ENCODE data around the gene SLC2A5. TPM values are rescaled to one million over a fixed set of nuclear protein-coding genes. Genes with fewer than 3 reads are reported as not detected.

SLC2A5 gene
- total and polyA plus RNA-seq, 2 donors (not counting 3 experiments of a cell fraction or from before 2014, with no cell fraction given), result not detected

DNA sequence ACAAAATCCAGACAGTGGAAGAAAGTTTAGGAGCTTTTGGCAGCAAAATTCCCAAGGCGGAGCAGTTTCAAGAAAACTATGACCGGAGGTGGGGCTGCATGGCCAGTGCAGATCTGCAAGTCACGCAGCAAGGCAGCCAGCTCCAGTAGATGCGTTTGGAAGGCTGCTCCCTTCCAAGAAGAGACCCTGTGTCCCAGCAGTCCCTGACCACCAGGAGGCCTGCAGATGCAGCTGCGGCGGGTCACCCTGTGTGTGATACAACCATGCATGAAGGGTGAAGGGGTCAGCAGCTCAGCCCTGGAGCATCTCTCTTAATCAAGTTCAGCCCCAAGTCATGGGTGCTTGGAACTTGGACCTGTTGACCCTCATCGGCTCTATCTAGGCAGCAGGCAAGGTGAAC lies 30.1 kb upstream of the SLC2A5 start:
- Histone ChIP-seq H3K9me1 (replicated peaks; ENCODE audit: control insufficient read depth, extremely low read depth, insufficient read depth, low read length) (no peaks in the 10 kb centered on the region), H2AFZ (ENCODE audit: low read depth, low read length) (no peak overlapping the region), H3K9ac (replicated peaks; ENCODE audit: extremely low read depth, insufficient read depth, low read length) (no peak overlapping the region), H3K4me3 (replicated peaks in 1 of 3; ENCODE audit: insufficient read depth in 1 of 3, low read depth in 1 of 3, low read length in 3 of 3) (no peak overlapping the region), H3K27ac (ENCODE audit: insufficient read depth, low read depth, low read length) (no peak overlapping the region), H3K4me2 (ENCODE audit: insufficient read depth, low read length) (no peak overlapping the region), H3K9me3 (replicated peaks; ENCODE audit: control insufficient read depth, insufficient read depth, low read length) (no peaks in the 10 kb centered on the region), H3K4me1 (ENCODE audit: control insufficient read depth, extremely low read depth, insufficient read depth, low read length) (no peaks in the 10 kb centered on the region), H3K27me3 (ENCODE audit: control insufficient read depth in 2 of 2, insufficient read depth in 2 of 2, low read length in 2 of 2) (peaks cover 0 to 2% of the 10 kb centered on the region in 2 experiments), H3K79me2 (ENCODE audit: control insufficient read depth, insufficient read depth, low read length) (no peaks in the 10 kb centered on the region), H3K36me3 (ENCODE audit: control insufficient read depth in 2 of 2, extremely low read depth in 1 of 2, insufficient read depth in 2 of 2, low read length in 2 of 2) (no peaks in the 10 kb centered on the region), H4K20me1 (replicated peaks; ENCODE audit: control insufficient read depth, extremely low read depth, insufficient read depth, low read length) (no peaks in the 10 kb centered on the region)
- FAIRE-seq (no peak), DNase-seq (ENCODE audit: low read depth, low spot score) (no peak)
- no peak for TF ChIP-seq POLR2AphosphoS5 (IDR thresholded peaks at IDR 0.05; ENCODE audit: insufficient read depth, low read depth, low read length)
- TF ChIP-seq, protein P1, sequence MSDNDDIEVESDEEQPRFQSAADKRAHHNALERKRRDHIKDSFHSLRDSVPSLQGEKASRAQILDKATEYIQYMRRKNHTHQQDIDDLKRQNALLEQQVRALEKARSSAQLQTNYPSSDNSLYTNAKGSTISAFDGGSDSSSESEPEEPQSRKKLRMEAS (IDR thresholded peaks at IDR 0.05; ENCODE audit: insufficient read depth, insufficient read length), result no peak
- TF ChIP-seq FOS (IDR thresholded peaks at IDR 0.05; ENCODE audit: borderline replicate concordance, insufficient read depth, low read length), result no peak
- intact Hi-C loops (cut with micrococcal nuclease) (no loop called here), dilution Hi-C loops (cut with MboI; ENCODE audit: extremely low pct_ligation_motif_present, low sequenced_read_pairs) (no loop called here)
- BruUV-seq (replicated peaks), result no TSS peak
- CTCF ChIA-PET, result interaction anchor here (0.6 to 7.9 kb wide), 6 partner anchors 11 to 184 kb away, joined by 3 to 137 read pairs (median 18); no protein-coding TSS in a partner anchor
- POLR2A ChIA-PET, result no interaction called here

DNA sequence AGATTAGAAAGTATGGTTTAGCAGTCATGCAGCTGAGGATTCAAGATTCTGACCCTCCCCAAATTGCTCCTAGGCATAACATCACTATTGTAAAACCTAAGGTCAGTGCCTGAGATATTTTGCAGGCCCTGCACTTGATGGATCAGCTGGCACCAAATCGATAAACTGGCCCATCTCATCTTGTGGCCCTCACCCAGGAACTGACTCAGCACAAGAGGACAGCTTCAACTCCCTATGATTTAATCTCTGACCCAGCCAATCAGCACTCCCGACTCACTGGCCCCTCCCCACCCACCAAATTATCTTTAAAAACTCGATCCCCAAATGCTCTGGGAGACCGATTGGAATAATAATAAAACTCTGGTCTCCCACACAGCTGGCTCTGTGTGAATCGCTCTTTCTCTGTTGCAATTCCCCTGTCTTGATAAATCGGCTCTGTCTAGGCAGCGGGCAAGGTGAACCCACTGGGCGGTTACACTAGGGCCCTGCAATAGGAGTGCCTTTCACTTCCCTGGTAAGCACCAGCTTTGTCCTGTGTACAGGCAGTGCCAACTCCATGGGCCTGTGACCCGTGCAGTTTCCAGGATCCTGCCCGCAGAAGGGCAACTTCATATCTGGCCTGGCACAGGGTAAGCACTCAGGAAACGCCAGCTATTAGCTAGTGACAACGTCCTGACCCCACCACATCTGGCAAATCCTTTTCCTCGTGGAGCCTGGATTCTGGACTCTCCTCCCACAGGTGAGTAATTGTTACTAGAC lies 28.7 kb upstream of the SLC2A5 start:
- Histone ChIP-seq H3K9me3 (replicated peaks; ENCODE audit: control insufficient read depth, insufficient read depth, low read length) (no peaks in the 10 kb centered on the region), H3K27me3 (ENCODE audit: control insufficient read depth in 2 of 2, insufficient read depth in 2 of 2, low read length in 2 of 2) (peaks cover 3 to 12% of the 10 kb centered on the region in 2 experiments), H3K9me1 (replicated peaks; ENCODE audit: control insufficient read depth, extremely low read depth, insufficient read depth, low read length) (no peaks in the 10 kb centered on the region), H3K27ac (ENCODE audit: insufficient read depth, low read depth, low read length) (no peak overlapping the region), H3K36me3 (ENCODE audit: control insufficient read depth in 2 of 2, extremely low read depth in 1 of 2, insufficient read depth in 2 of 2, low read length in 2 of 2) (no peaks in the 10 kb centered on the region), H4K20me1 (replicated peaks; ENCODE audit: control insufficient read depth, extremely low read depth, insufficient read depth, low read length) (no peaks in the 10 kb centered on the region), H3K79me2 (ENCODE audit: control insufficient read depth, insufficient read depth, low read length) (no peaks in the 10 kb centered on the region), H3K9ac (replicated peaks; ENCODE audit: extremely low read depth, insufficient read depth, low read length) (no peak overlapping the region), H3K4me1 (ENCODE audit: control insufficient read depth, extremely low read depth, insufficient read depth, low read length) (no peaks in the 10 kb centered on the region), H3K4me2 (ENCODE audit: insufficient read depth, low read length) (no peak overlapping the region), H2AFZ (ENCODE audit: low read depth, low read length) (no peak overlapping the region), H3K4me3 (replicated peaks in 1 of 3; ENCODE audit: insufficient read depth in 1 of 3, low read depth in 1 of 3, low read length in 3 of 3) (no peak overlapping the region)
- BruUV-seq (replicated peaks), result no TSS peak
- DNase-seq (ENCODE audit: low read depth, low spot score), result no peak
- ChIA-PET CTCF (interaction anchor here (1.3 to 4.3 kb wide), 2 partner anchors 47 to 94 kb away, joined by 4 to 16 read pairs; no protein-coding TSS in a partner anchor), POLR2A (no interaction called here)
- TF ChIP-seq EZH2 (IDR thresholded peaks at IDR 0.05; ENCODE audit: borderline replicate concordance, low read depth, low read length, severe bottlenecking) (no peak), POLR2AphosphoS5 (IDR thresholded peaks at IDR 0.05; ENCODE audit: insufficient read depth, low read depth, low read length) (no peak), GATA2 (IDR thresholded peaks at IDR 0.05; ENCODE audit: insufficient read depth, insufficient read length, low read depth, low read length) (no peak), JUN (IDR thresholded peaks at IDR 0.05; ENCODE audit: borderline replicate concordance, insufficient read depth, insufficient read length, low read depth) (no peak), MYC (IDR thresholded peaks at IDR 0.05; ENCODE audit: low read depth, low read length) (no peak), FOS (IDR thresholded peaks at IDR 0.05; ENCODE audit: borderline replicate concordance, insufficient read depth, low read length) (no peak), POLR2A (IDR thresholded peaks at IDR 0.05; ENCODE audit: low read depth, low read length) (no peak)
- TF ChIP-seq, protein P2, sequence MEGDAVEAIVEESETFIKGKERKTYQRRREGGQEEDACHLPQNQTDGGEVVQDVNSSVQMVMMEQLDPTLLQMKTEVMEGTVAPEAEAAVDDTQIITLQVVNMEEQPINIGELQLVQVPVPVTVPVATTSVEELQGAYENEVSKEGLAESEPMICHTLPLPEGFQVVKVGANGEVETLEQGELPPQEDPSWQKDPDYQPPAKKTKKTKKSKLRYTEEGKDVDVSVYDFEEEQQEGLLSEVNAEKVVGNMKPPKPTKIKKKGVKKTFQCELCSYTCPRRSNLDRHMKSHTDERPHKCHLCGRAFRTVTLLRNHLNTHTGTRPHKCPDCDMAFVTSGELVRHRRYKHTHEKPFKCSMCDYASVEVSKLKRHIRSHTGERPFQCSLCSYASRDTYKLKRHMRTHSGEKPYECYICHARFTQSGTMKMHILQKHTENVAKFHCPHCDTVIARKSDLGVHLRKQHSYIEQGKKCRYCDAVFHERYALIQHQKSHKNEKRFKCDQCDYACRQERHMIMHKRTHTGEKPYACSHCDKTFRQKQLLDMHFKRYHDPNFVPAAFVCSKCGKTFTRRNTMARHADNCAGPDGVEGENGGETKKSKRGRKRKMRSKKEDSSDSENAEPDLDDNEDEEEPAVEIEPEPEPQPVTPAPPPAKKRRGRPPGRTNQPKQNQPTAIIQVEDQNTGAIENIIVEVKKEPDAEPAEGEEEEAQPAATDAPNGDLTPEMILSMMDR (IDR thresholded peaks at IDR 0.05; ENCODE audit: extremely low read depth in 1 of 2, insufficient read depth in 1 of 2, low read depth in 1 of 2, low read length in 2 of 2), result no peak
- TF ChIP-seq, protein P1 (IDR thresholded peaks at IDR 0.05; ENCODE audit: insufficient read depth, insufficient read length), result no peak
- intact Hi-C loops (cut with micrococcal nuclease), result no loop called here
- dilution Hi-C loops (cut with MboI; ENCODE audit: extremely low pct_ligation_motif_present, low sequenced_read_pairs), result no loop called here
- no peak for FAIRE-seq

Data from endothelial cell of umbilical vein (primary cell).